NOMO-1 treated with dmso at 0.1 percent for 144 hours (cell line): Measurements from ENCODE around the gene RNF4.
A peak's percentile ranks its signal among the peaks of the same experiment; 100 is the strongest.
"Not testable (repeated sequence)": the region's sequence is repeated elsewhere in the genome, so short reads cannot be mapped to it uniquely, and the experiment has no call there.

Experiments
- DNase-seq: peaks from one replicate; lab custom pipeline; 2025; ENCODE audit not compliant: unreplicated experiment; lab: John Stamatoyannopoulos, UW

Gene RNF4, protein sequence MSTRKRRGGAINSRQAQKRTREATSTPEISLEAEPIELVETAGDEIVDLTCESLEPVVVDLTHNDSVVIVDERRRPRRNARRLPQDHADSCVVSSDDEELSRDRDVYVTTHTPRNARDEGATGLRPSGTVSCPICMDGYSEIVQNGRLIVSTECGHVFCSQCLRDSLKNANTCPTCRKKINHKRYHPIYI

DNA sequence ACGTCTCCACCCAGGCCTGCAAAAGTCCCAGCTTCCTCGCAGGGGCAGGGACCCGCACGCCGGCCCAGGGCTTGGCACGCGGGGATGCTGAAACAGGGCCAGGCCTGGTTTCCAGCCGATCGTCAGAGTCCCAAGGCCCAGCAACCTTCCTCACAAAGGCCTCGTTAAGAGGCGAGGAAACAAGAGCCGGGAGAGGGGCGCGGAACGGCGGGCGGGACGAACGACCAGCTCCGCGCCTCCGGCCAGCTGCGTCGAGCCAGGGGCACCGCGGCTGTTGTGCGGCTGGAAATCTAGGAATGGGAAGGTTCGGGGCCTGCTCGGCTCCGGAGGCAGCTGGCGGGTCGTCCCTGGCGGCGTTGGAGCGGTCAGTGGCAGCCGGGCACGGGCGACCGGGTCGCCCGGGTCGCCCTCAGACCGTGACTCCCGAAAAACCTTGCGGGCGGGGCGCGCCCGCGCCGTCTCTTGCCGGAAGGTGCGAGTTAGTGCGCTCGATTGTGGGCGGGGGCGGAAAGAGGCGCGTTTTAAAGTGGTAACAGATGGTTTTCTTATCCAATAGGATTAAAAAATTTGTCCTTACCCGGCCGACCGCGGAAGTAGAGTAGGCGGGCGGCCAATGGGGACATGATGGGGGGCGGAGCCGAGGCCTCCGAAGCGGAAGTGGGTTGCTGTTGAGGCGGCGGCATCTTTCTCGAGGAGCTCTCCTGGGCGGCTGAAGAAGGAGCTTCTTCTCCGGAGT, at the start of gene RNF4:
RNF4 (plus strand) TSS at position 651 of the 736 bp plus-strand sequence. CDS start 21,388 bp downstream, outside the sequence.
- peak; percentile 95 for DNase-seq

DNA sequence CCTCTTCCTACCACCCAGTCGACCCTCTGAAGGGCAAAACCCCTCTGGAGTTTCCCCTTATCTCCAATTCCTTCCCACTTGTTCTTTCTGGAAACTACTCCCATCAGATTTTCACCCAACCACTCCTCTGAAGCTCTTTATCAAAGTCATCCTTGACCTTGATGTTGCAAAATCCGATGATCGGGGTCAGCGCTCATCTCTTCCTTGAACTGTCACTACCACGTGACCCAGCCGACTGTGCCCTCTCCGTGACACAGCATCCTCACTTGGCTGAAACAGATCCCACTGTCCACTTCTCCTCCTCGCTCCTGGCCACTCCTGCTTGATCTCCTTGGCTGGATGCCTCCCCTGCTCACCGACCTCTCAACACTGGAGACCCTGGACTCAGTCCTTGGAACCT, 49.1 kb upstream of the RNF4 start:
- no peak for DNase-seq

DNA sequence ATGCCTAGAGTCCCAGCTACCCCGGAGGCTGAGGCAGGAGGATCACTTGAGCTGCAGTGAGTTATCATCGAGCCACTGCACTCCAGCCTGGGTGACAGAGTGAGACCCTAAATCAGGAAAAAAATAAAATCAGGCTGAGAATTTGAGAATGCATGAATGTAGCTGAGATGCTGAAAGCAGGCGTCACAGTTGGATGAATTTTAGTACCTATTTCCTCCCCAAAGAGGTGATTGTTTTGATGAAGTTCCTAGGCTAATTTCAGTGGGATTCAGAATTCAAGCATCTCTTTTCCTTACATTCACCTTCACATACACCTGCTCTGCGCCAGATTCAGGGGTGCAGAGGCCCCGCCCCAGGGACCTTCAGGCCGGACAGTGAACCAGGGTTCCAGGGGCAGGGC, 47.0 kb upstream of the RNF4 start:
- DNase-seq: no peak

DNA sequence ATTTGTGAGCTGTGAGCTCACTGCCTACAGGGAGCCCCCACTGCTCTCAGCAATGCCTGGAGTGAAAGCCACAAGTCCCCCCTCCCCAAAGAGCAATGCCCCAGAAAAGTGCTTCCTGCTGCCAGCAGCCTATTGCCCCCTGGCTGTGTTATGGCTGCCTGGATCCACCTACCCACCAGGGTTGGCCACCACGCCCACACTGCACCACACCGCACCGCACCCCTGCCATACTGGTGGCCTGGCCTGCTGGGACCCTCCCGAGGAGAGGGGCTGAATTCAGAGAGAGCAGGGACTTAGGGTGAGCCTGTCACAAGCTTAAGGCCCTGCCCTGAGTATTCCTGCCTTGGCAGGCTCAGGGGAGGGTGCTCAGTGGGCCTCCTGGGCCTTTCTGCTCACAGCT, 45.8 kb upstream of the RNF4 start:
- no peak for DNase-seq

DNA sequence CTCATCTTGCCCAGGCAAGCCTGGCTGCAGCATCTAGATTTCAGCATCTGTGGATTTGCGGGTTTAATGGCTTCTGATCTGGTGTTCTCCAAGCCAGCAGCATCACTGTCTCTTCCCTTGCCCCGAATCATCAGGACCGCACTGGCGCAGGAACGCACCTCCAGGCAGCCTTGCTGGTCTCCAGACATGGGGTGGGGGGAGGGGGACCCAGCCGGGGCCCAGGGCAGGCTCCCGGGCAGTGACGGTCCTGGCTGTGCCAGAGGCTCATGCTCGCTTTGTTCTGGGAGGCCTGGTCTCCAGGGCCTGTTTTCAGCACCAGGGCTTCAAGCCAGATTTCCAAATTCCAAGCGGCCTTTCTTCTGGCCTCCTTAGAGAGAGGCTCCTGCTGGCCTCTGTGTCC, 45.2 kb upstream of the RNF4 start:
- DNase-seq: no peak

DNA sequence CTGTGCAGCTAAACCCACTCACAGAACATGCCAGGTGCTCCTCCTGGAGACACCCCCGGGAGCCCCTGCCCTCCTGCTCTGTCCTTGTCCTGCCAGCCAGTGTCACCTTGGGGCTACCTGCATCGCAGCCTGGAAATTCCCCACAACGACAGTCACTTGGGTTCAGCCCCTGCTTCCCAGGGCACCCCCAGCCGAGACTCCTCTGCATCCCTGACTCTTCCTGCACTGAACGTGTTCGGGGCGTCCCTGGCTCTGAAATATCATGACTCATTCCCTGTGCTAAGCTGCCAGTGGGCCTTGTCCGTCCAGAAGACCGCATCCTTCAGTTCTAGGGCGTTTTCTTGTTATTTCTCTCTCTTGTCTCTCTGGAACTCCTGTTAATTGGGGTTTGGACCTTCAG, 44.3 kb upstream of the RNF4 start:
- DNase-seq: no peak

DNA sequence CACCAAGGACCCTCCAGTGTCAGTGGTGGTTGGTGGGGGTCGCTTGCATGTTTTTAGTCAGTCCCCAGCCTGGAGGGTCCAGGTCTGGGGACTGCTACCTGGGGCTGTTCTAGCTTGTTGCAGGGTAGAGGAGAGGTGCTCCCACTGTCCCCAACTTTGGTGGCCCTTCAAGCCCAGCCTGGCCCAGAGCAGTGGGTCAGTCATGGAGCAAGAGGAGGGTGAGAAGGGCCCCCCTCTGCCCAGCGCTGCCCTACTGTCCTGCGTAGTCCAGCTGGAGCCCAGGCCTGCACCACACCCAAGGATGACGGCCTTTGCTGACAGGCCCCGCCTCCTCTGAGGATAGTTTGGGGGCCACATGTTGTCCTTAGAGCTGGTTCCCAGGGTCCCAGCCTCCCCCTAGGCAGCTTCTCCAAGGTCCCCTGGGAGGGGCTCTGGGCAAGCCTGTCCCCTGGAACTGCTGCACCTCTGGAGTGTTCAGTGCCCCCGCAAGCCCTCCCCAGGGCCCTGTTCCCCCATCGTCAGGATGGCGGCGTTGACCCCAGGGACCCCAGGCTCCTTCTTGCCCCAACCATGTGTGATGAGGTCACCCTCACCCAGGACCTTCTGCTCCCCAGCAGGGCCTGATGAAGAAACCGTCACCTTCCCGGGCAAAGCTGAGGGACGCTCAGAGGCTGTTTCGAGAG, 43.4 kb upstream of the RNF4 start:
- DNase-seq: no peak

DNA sequence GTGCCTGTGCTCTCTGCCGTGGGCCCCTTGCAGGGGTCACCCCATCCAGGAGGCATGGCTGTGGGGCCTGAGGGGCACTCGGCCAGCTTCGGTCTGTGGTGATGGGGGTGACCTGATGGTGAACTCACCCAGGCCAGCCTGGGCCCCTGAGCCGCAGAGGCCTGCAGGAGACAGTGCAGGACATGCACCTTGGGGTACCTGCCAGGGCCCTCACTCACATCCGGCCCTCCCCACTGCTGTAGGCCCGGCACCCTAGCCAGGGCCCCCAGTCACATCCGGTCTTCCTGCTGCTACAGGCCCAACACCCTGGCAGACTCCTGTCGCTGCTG, 42.9 kb upstream of the RNF4 start:
- no peak for DNase-seq

DNA sequence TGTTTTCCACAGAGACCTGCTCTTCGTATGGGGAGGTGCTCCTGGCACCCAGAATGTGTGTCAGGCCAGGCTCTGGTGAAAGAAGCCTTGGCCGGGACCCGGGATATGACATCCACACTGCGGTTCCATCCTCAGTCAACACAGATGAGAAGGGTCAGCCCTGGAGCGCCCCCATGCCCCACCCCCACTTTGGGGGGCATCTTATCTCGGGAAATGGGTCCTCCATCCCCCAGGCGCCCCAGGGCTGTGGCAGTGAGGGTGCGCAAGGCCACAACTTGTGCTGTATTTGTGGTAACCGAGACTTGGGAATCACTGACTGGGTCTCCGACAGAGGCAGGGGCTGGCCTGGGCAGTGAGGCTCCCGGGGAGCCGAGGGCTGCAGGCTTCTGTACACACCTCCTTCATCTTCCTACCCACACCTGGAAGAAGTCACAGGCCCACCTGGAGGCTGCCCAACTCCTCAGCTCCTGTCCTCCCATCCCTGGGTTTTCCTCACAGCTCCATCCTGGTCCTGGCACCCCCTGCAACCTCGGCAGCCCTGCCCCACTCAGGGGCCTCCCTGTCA, 42.1 kb upstream of the RNF4 start:
- no peak for DNase-seq

DNA sequence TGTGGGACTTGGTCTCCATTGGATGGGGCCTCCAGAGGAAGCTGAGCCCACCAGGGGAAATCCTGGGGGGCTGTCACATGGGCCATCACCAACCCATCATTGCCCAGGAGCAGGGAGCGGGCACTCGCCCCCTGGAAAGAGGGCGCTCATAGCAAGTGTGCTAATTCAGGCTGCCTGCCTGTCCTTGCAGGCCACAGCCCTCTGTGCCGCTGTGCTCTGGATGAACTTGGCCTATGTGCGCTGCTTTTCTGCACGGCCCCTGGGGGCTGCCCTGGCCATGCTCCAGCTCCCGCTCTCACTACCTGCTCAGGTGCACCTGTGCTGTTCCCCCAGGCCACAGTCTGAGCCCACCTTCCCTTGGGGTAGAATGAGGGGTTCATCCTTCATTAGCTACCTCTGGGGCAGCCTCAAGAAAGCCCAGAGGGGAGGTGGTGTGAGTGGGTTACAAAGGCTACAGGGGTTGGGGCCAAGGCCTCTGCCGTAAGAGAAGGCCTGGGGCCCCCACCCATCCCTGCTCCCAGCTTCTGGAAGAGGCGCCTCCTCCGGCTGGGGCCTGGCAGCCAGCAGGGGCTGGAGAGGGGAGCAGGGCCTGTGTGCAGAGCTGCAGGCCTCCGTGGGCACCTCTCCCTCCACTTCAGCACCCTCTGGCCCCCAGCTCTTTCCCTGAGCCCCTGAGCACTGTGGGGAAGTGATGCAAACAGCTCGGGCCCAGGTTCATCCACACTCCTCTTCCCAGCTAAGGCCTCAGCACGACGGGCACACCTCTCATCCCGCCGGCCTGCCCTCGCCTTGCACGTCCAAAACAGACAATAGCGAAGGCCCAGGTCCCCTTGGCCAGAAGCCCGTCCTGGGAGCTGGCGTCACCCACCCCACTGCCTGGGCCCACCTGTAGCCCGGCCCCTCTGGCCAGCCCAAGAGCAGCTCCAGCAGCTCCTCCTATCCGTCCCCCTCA, 41.2 kb upstream of the RNF4 start:
- no peak for DNase-seq

DNA sequence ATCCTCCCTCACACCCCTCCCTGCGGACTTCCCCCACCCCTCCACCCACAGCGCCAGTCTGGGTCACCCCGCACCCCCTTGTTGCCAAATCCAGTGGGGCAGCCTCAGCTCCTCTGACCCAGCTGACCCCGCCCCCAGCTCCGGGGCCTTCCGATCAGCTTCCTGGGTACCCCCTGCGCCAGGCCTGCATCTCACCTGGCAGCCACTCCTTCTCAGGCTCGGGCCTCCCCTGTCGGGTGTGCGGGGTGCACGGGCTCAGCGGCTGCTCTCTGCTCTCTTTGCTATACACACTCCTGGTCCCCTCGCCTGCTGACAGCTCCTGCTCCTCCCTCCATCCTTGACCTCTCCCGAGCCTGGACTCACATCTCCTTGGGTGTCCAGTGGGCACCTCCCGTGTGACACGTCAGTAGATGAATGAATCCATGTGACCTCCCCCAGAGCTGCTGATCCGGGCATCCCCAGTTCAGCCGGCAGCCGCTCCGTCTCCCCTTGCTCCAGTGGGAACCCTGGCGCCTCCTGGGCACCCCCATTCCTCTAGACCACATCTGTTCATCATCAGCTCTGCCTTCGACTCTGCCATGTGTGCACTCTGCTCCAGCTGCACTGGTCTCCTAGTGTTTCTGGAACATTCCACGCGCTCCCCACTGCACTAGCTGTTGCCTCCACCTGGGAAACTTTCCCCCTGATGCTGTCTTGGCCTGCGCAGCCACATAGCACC, 40.3 kb upstream of the RNF4 start:
- no peak for DNase-seq

DNA sequence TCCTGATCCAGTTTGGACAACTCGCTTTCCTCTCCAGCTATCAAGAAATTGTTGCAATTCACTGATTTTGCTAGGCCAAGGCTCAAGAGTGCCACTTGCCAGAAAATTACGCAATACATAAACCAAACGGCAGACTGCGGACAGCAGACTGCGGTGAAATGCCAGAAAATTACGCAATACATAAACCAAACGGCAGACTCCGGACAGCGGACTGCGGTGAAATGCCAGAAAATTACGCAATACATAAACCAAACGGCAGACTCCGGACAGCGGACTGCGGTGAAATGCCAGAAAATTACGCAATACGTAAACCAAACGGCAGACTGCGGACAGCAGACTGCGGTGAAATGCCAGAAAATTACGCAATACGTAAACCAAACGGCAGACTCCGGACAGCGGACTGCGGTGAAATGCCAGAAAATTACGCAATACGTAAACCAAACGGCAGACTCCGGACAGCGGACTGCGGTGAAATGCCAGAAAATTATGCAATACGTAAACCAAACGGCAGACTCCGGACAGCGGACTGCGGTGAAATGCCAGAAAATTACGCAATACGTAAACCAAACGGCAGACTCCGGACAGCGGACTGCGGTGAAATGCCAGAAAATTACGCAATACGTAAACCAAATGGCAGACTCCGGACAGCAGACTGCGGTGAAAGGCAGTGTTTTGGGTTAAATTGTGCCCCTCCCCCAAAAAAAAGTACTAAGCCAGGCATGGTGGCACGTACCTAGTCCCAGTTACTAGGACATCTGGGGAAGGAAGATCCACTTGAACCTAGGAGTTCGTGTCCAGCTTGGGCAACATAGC, 38.8 kb upstream of the RNF4 start:
- not testable (repeated sequence) for DNase-seq

DNA sequence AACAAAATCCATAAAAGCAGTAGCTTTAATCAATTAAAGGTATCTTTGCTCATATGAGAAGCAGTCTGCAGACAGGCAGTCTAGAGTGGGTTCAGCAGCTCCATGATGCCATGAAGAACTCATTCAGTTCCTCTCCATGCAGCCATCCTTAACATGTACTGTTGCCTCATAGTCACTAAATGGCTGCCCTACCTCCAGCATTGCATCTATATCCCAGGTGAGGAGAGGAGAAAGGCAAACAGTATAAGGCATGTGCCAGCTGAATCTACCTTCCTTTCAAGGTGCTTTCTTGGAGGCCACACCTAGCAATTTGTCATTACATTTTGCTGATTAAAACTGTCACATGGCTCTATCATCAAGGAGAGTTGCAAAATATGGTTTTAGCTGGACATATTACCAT, 36.9 kb upstream of the RNF4 start:
- no peak for DNase-seq

DNA sequence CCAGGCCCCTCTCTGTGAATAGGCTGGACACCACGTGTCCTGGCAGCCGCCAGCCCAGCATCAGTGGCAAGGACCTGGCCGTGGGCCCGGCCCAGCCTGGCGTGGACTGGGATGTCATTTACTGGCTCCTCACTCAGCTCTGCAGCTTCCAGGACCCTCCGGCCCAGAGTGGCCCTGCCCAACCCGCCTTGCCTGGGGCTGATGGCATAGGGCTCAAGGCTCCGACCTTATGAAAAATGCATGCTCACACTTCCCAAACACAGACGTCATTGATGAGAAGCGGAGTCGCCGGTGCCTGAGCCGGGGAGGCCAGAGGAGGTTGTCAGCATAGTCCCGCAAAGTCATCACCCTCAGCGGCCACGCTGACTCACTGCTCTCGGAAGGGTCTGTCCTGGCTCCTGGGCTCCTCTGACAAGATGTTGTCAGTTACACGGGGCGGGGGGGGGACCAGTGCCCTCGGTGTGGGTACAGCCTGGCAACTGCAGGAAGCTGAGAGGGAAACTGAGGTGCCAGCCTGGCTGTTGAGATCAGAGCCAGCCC, 35.8 kb upstream of the RNF4 start:
- DNase-seq: no peak

DNA sequence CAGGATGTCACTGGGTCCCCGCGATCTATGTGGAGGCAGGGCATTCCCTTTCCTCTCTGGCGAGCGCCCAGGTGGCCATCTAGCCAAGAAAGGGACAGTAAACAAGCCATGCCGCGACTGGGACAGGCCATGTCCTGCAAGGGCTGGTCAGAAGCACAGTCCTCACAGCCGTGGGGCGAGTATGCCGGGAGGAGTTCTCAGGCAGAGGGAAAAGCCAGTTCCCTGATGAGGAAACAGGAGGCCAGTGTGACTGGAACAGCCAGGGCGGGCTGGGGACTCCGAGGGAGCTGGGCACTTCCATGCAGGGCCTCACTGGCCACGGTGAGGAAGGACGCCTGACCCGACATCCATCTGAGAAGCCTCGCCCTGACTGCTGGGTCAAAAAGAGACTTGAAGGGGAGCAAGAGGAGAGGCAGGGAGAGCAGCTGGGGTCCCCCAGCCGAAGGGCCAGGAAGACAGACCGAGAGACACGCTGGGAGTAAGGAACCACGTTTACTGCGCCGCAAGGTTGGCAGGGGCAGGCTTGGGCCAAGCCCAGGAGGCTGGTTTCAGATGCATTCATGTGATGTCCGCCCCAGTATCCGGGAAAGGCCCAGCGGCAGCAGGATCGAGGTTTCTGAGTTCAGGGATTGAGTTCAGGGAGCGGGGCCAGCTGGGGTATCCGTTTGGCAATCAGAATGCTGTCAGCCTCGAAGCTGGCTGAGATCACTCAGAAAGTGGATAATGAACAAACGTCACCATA, 35.1 kb upstream of the RNF4 start:
- DNase-seq: no peak

DNA sequence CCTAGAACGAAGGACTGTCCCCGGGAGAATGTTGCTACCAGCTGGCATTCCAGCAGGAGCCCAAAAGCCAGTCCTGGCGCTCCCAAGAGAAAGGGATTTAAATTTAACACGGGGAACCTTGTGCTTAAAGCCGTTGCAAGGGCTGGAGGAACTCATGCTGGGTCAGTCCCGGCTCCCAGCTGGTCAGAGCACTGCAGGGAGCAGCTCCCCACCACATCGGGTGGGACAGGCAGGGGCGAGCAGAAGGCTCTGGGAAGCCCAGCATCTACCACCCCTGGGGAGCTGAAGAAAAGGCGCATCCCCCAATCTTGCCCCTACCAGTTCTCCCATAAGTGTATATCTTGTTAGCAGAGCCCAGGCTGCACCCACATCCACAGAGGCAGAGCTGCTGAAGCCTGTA, 34.5 kb upstream of the RNF4 start:
- DNase-seq: no peak

DNA sequence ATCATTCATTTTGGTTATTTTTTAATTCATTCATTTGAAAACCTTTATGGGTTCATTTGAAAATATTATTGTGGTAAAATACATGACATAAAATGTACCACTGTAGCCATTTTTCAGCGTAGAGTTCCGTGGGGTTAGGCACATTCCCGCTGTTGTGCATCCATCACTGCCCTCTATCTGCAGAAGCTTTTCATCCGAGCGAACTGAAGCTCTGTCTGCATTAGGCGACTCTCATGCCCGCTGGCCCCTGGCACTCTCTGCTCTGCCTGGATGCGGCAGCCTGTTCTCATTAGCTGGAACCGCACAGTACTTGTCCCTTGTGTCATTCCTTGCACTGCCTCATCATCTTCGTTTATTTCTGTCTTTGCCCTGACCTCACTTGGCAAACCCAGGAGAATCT, 32.6 kb upstream of the RNF4 start:
- no peak for DNase-seq

DNA sequence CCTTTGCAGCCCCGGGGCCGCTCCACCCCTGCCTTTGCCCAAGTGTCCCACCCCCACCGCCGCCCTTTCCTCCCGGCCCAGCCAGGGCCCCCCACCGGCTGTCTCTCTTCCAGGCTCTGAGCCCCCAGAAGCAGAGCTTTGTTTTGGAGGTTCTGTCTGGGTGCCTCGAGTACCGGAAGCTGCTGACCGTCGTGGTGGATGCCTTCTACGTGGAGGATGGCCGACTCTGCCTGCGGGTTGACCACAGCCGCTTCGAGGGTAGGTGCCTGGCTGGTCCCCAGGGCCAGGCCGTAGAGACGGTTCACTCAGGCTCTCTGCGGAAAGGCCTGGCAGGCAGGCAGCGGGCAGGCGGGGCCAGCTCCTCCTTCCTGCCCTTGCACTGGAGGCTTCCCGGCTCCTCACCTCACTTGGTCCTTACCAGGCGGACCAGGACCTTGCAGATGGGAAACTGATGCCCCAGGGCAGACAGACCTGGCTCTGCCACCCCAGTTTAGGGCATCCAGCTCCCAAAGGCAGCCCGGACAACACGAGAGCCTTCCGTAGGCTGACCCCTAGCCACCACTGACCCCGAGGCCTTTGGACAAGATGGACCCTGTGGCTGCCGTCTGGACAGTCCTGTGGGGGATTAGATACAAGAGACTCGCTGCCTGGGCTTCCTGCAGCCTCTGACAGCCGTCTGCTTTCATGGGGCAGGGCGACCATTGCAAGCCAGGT, 32.0 kb upstream of the RNF4 start:
- DNase-seq: no peak
